Nephron (organoid): Measurements from ENCODE around the gene DCTN1.
"Not testable (repeated sequence)": the region's sequence is repeated elsewhere in the genome, so short reads cannot be mapped to it uniquely, and the experiment has no call there.

ENCODE experiments used
- H3K27ac Mint-ChIP-seq, 3 experiments: 2 replicates each; pipeline ENCODE4 v1.8.0; 2020; ENCODE audit warnings: mixed read lengths in 3 of 3, mild to moderate bottlenecking in 2 of 3, moderate library complexity in 1 of 3
- H3K27me3 Mint-ChIP-seq: 2 replicates; pipeline ENCODE4 v1.8.0; 2021; ENCODE audit warnings: low read depth, mild to moderate bottlenecking, moderate library complexity, mixed read lengths
- H3K36me3 Mint-ChIP-seq: 2 replicates; pipeline ENCODE4 v1.8.0; 2020; ENCODE audit warnings: low read depth, mixed read lengths
- H3K4me1 Mint-ChIP-seq: 2 replicates; pipeline ENCODE4 v1.8.0; 2020; ENCODE audit warnings: mixed read lengths
- H3K4me3 Mint-ChIP-seq, 3 experiments: 2 replicates each; pipeline ENCODE4 v1.8.0; 2020; ENCODE audit warnings: mild to moderate bottlenecking in 3 of 3, mixed read lengths in 3 of 3, moderate library complexity in 2 of 3
- H3K9me3 Mint-ChIP-seq: 2 replicates; pipeline ENCODE4 v1.8.0; 2020; ENCODE audit warnings: mixed read lengths
- CTCF ChIP-seq, 3 experiments: fragments of 200-600 bp; sonication (generic); IDR thresholded peaks; one replicate each; pipeline ENCODE4 v1.5.0; 2021; ENCODE audit warnings: antibody characterized with exemption in 3 of 3; ENCODE audit not compliant: unreplicated experiment in 3 of 3

The DCTN1 gene

GRCh38 chr2:74347742-74348141 lies 32.4 kb downstream of the DCTN1 start:
- H3K4me1 Mint-ChIP-seq = no peaks in the 10 kb centered on the region
- no peaks in the 10 kb centered on the region for H3K9me3 Mint-ChIP-seq
- no peaks in the 10 kb centered on the region for H3K27me3 Mint-ChIP-seq
- no peak overlapping the region for H3K4me3 Mint-ChIP-seq
- no peak for TF ChIP-seq CTCF (IDR thresholded peaks at IDR 0.05; ENCODE audit: unreplicated experiment in 3 of 3)
- no peaks in the 10 kb centered on the region for H3K36me3 Mint-ChIP-seq
- no peak overlapping the region for H3K27ac Mint-ChIP-seq

GRCh38 chr2:74347303-74347702 lies 32.8 kb downstream of the DCTN1 start:
- no peaks in the 10 kb centered on the region for H3K27me3 Mint-ChIP-seq
- H3K9me3 Mint-ChIP-seq = no peaks in the 10 kb centered on the region
- no peaks in the 10 kb centered on the region for H3K36me3 Mint-ChIP-seq
- H3K4me3 Mint-ChIP-seq = no peak overlapping the region
- no peak overlapping the region for H3K27ac Mint-ChIP-seq
- no peaks in the 10 kb centered on the region for H3K4me1 Mint-ChIP-seq
- TF ChIP-seq CTCF (IDR thresholded peaks at IDR 0.05; ENCODE audit: unreplicated experiment in 3 of 3) = no peak

GRCh38 chr2:74345272-74345943 lies 34.7 kb downstream of the DCTN1 start:
- no peak for TF ChIP-seq CTCF (IDR thresholded peaks at IDR 0.05; ENCODE audit: unreplicated experiment in 3 of 3)
- no peaks in the 10 kb centered on the region for H3K4me1 Mint-ChIP-seq
- no peaks in the 10 kb centered on the region for H3K27me3 Mint-ChIP-seq
- no peaks in the 10 kb centered on the region for H3K9me3 Mint-ChIP-seq
- H3K27ac Mint-ChIP-seq = no peak overlapping the region
- H3K36me3 Mint-ChIP-seq = no peaks in the 10 kb centered on the region
- H3K4me3 Mint-ChIP-seq = no peak overlapping the region

GRCh38 chr2:74343316-74343715 lies 36.8 kb downstream of the DCTN1 start, which contains the start of gene SLC4A5:
SLC4A5 (minus strand) TSS chr2:74343416; CDS start chr2:74315023, 28,393 bp downstream.
- Mint-ChIP-seq H3K27me3 (no peaks in the 10 kb centered on the region), H3K9me3 (no peaks in the 10 kb centered on the region), H3K4me1 (no peaks in the 10 kb centered on the region), H3K36me3 (no peaks in the 10 kb centered on the region), H3K4me3 (no peak within 1 kb of the TSS), H3K27ac (no peak within 1 kb of the TSS)
- no peak for TF ChIP-seq CTCF (IDR thresholded peaks at IDR 0.05; ENCODE audit: unreplicated experiment in 3 of 3)

- H3K27me3 Mint-ChIP-seq, H3K4me3 Mint-ChIP-seq, H3K9me3 Mint-ChIP-seq, H3K27ac Mint-ChIP-seq, H3K4me1 Mint-ChIP-seq, H3K36me3 Mint-ChIP-seq: not testable (repeated sequence)
Measured at GRCh38 chr2:74336227-74336626, 43.9 kb downstream of the DCTN1 start.

- Mint-ChIP-seq H3K36me3 (peaks cover 3% of the 10 kb centered on the region), H3K9me3 (no peaks in the 10 kb centered on the region), H3K27me3 (no peaks in the 10 kb centered on the region), H3K4me3 (no peak overlapping the region), H3K27ac (no peak overlapping the region), H3K4me1 (no peaks in the 10 kb centered on the region)
- TF ChIP-seq CTCF (IDR thresholded peaks at IDR 0.05; ENCODE audit: unreplicated experiment in 3 of 3) = peak; percentile 93 to 97 (median 95)
Measured at GRCh38 chr2:74334931-74335333, 45.2 kb downstream of the DCTN1 start.
